ENCODE results near the gene TRUB1.
"Not testable (repeated sequence)": the region's sequence is repeated elsewhere in the genome, so short reads cannot be mapped to it uniquely, and the experiment has no call there.

The TRUB1 gene

DNA sequence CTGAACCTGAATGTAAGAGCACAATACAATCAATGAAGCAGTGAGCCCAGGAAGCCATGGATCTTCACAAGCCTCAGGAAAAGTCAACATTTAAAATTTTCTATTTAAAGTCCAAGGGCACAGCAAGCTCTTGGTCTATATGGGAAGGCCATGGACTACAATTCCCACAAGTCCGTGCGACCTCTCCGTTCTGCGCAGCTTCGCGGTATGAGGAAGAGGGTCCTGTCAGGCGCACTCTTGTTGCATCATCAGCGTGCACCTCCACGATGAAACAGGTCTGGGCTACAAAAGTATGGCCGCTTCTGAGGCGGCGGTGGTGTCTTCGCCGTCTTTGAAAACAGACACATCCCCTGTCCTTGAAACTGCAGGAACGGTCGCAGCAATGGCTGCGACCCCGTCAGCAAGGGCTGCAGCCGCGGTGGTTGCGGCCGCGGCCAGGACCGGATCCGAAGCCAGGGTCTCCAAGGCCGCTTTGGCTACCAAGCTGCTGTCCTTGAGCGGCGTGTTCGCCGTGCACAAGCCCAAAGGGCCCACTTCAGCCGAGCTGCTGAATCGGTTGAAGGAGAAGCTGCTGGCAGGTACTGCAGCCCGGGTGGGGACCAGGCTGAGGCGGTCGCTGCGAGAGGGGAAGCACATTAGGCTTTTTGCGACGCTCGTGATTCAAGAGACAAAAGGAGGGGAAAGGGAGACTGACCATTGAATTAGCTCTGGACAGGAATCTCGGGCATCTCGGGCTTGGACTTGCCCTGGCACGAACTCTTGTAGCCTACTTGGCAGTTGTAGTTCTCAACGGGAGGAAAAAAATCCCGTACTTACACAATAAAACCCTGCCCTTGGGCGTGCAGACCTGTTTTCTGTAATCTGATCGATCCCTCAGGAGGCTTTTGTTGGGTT, at the start of gene TRUB1:
Gene TRUB1, plus strand, starts transcription at position 234 of the 894 bp plus-strand sequence. Its CDS starts 59 bp downstream, at position 293.
- DNase-seq, result peak; percentile 90

DNA sequence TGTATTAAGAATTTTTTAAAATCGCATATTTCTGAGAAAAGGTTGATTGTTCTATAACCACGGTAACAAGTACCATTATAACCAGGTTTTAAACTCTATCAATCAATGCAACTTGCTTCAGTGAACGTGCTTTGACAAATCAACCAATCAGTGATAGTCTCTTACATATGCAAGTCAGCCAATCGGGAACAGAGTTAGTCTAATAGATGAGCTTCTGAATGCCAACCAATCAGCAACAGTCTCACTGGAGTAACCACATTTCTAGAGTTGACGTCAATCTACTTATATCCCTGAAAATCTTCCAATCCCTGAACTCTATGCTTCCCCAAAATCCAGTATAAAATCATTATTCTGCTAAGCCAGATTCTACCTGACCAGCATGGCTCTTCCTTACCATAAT, 44.7 kb upstream of the TRUB1 start:
- DNase-seq, result no peak

DNA sequence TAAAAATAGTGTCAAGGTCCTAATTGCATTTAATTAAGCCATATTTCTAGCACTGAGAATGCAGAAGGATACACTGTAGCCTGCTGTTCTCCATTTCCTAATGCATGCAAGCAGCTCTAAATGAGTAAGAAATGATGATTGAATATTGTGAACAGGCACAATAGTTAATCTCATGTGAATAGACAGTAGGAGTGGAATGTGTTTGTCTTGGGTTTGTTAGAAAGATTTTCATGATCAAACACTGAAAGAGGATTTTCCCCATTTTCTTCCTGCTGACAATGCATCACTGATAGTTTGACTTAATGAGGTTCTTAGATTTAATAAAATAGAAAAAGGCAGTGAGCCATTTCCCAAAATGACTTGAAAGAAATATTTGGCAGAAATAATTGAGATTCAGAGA, 43.1 kb upstream of the TRUB1 start:
- no peak for DNase-seq

DNA sequence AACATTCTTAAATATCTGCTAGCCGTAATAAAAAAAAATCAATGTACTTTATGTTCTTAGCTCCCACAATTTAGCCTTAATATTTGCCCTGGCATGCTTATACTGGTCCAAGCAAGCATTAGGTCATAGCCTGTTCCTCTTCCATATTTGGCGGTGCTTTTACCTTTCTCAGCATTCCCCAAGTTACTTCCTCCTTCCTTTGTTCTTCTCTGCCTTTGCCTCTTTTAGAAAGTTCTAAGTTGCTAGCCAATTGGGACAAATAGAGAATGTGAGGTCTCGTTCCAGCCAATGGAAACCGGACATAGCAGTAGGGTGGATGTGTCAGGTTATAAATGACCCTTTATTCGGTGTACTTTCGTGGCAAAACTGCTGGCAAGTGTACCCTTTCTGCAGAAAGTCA, 41.0 kb upstream of the TRUB1 start:
- DNase-seq, result not testable (repeated sequence)

DNA sequence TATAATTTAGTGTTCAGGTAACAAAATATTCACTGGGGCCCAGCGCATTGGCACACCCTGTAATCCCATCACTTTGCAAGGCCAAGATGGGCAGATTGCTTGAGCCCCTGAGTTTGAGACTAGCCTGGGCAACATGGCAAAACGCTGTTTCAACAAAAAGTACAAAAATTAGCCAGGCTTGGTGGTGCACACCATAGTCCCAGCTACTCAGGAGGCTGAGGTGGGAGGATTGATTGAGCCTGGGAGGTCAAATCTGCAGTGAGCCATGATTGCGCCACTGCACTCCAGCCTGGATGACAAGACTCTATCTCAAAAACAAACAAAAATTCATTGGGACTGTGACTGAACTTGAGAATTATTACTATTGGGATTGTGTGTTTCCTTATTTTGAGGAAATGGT, 40.4 kb upstream of the TRUB1 start:
- DNase-seq, result no peak

DNA sequence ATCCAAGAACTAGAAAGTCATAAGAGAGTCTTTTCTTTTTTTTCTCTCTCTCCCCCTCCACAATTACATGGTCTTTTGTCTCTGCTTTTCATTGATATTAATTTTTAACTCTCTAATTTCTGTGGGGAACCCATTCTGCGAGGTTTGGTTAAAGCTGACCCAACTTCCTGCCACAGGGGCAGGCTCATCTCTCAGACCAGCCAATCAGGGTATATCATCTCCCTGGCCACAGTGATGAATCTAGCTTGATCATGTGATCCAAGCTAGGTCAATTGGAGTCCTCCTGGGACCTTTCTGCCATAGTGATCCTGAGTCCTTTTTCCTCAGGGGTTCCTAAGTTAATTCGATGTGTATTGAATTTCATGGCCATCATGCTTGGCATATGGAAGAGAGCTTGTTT, 38.0 kb upstream of the TRUB1 start:
- DNase-seq, result no peak

DNA sequence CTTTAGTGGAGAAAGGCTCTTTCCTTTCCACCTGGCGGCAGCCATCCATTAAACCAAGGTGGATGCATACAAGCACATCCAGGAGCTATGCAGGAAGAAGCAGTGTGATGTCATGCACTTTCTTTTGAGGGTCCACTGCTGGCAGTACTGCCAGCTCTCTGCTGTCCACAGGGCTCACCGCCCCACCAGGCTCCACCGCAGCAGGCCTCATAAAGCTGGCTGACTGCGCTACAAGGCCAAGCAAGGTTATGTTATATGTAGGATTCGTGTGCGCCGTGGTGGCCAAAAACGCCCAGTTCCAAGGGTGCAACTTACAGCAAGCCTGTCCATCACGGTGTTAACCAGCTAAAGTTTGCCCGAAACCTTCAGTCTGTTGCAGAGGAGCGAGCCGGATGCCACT, 37.3 kb upstream of the TRUB1 start:
- DNase-seq, result no peak

DNA sequence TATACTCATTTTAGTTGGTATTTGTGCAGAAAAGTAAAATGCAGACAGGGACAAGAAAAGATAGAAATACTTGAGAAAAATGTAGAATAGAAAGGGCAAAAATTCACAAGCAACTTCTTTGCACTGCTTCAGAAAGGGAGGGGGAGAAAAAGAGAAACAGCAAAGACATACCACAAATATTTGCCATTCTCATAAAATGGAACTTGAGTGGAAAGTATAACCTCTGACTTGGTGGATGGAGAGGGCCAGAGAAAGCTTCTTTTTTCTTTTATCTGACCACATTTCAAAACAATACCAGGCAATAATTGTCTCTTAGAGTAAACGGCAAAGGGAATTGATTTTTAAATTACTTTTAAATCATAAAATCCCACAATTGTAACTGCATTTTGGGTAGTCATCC, 35.8 kb upstream of the TRUB1 start:
- no peak for DNase-seq

DNA sequence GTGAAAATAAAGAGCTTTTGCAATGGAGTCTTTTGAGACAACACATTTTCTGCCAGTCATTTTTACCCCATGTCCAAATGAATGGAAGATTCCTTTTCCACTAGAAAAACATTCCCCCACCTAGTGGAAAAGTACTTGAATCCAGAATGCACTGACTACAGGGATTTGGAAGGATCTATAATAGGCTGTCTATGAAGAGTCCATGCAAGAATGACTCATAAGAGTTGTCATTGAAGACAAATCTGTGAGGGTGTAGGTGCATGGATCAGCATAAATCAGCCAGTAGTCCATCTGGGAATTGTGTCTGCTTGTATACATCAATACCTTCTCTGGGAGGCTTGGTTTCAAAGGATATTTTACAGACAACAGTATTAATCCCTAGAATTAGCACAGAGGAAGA, 32.5 kb upstream of the TRUB1 start:
- no peak for DNase-seq

DNA sequence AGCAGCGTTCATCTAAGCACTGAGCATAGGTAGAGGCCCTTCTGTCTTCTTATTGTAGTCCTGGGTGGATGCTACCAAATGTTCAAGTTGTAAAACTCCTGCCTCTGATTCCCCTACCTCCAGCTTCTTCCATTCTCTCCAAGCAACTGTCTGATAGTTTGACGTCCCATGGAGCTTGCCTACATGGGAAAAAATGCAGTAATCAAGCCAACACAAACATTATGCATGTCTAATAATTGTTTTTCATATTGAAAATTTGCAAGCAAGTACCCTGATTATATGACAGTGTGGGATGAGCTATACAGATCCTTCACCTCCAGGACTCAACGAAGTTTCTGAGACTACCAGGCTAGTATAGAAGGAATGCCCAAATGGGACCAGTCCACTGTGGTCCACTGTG, 31.0 kb upstream of the TRUB1 start:
- no peak for DNase-seq

DNA sequence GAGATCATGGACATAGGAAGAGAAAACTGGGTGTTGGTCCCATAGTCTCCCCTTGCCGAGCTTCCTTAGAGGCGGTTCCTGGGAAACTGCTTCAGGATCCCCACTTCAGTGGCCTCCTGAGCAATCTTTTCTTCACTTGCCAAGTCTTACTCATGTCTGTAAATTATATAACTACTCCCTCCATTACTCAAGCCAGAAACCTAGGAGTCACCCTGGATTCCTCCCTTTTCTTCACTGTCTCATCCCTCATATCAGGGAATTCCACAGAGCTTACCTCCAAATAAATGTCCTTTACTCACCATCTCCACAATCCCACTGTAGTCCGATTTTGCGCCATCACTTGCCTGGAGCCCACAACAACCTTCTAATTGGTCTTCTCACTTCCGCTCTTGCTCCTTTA, 29.1 kb upstream of the TRUB1 start:
- no peak for DNase-seq

DNA sequence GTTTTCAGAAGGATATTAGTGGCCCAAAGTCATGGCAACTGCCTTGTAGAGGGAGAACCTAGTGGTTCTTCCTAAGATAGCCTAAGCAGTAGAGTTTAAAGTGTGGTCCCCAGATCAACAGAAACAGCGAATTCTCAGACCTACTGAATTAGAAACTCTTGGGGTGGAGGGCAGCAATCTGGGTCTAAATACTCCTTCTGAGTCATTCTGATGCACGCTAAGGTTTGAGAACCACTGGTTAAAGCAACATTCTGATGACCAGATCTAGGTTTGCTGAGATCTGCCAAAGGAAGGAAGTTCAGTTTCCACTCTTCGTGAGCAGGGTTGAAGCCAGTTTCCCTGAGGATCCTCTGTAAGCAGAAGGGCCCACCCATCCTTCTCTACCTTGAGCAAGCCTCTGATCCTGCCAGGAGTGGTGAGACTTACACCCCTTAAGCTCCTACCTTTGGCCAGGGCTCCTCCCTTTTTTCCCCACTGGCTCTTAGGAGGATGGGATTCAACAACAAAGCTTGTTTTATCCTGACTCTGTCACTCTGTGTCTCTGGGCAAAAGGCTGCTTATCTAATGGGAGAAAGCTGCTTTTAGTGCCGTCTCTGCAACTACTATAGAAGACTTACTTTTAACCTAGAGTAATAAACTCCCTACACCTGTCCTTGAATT, 26.8 kb upstream of the TRUB1 start:
- no peak for DNase-seq

DNA sequence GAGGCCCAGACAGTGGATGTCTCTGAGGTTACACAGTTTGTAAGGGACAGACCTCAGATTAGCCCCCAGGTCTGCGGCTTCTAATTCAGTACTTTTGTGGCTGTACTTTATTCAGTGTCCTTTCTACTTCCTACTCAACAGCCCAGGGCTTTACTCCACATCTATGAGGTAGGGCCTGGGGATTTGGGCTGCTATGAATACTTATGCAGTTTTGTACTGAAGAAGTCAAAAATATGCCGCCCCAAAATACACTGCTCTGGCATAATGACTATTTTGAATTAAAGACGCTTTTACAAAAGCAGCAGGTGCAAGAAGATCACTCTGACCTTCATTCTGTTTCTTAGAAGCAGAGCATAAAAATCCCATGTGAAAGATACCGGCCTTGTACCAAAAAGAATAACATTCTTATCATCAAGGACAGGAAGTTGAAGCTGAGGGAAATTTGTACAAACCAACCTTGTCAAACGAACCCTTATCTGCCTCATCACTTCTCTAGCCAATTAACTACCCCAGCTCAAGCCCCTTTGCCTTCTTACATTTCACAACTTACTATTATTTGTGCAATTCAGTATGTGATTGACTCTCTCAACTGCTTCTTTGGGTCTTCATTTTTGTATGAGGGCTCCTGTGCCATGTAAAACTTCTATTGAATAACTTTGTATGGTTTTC, 26.1 kb upstream of the TRUB1 start:
- no peak for DNase-seq

DNA sequence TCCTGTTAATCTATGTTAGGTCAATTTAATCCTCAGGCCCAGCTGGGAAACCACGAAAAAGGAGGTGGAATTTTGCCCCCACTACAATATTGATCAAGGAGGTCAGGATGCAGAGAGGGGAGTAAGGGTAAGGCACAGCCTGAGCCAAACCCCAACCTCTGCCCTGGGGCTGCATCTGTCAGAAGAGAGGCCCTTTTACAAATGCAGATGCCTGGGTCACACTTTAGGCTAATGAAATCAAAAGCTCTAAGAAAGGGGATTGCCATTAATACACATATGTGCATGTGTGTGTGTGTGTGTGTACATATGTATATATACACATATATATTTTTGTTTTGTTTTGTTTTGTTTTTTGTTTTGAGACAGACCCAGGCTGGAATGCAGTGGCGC, 25.5 kb upstream of the TRUB1 start:
- DNase-seq, result no peak

DNA sequence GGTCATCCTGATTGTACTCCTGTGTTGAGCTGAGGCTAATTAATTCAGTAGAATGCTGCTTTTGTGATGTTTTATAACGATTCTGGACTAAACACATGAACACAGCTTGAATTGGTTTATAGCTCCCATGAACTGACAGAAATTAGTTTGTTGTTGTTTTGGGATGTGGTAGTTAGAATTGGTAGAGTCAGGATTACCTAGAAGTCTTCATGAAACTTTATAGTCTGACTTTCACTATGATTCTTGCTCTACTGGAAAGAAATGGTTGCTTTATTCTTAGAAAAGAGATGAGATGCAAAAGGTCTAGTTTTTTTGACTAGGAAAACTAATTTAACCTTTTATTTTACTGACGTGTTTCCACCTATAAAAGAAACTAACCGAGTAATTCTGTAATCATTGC, 23.4 kb upstream of the TRUB1 start:
- no peak for DNase-seq

DNA sequence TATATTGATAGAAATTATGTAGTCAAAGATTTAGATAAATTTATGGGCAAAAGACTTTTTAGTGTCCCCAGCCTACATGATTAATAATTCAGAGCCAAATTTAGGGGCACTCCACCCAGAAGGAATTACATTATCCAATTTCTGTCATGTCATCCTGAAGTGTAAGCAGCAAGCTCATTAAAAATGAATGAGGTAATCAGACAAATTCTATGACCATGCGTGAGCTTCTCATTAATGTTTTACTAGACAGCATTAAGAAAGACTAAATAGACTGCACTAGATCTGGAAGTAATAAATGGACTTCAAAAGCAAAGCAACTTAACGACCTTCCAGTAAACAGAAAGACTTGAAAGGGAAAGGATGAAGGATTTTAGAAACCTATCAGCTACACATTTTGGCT, 22.7 kb upstream of the TRUB1 start:
- DNase-seq, result no peak

DNA sequence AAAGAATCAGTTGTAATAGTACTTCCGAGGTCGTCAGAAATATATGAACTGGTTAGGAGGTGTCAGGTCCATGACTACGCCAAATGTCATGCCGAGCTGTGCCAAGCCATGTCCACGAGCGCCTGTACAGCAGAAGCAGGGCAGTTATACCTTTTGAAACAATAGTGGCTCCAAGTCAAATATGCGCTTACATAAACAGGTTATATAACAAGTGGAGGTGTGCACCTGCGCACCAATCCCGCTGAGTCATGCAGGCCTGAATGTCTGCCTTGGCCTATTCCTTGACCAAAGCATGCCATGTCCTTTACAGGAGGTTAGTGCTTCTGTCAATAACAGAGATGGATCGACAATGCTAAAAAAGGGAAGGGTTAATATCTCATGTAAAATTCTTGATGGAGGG, 21.3 kb upstream of the TRUB1 start:
- DNase-seq, result no peak

DNA sequence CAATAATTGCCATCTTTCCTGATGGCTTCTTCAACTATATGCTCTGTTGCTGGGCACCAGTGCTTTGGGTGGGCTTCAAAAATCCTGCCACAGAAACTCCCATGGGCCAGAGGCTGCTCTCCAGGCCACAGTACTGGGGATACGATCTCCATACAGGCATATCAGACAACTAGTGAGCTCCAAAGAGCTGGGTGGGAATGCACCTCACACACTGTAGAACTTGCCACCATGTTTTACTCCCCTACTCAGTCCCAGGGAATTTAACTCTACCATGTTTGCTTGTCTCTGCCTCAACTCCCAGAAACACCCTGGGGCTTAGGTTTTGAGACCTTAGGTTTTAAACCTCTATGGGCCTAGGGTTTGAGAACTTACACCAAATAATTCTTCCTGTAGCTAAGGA, 20.5 kb upstream of the TRUB1 start:
- no peak for DNase-seq

DNA sequence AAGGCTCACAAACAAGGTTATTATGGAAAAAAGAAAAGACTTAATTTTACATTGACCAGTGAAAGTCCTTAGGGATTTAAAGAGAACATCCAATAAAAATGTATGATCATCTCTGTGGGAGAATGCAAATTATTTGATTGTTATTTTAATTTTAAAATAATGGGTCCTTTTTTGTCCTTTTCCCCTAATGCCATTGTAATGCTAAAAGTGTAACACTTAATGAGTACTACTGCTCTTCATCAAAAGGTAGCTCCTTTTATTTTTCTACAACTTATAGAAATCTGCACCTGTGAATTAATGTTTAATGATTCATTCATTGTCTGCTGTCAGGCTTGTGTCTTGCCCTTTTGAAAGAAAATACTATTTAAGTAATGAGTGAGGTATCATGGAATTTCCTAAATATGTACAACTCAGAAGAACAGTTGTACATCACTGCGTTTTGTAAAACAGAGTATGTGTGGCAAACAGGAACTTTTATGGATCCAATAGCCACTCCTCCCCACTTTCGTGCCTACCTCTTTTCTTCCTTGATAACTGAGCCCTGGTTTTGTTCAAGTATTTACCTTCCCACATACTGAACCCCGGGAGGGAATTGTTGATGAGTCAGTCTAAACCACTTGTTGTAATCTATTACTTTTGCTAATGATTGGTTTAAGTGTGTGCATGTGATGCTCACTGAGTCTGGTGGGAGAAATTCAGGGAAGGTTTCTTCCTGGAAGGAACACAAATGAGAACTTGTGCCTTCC, 19.9 kb upstream of the TRUB1 start:
- DNase-seq, result no peak

DNA sequence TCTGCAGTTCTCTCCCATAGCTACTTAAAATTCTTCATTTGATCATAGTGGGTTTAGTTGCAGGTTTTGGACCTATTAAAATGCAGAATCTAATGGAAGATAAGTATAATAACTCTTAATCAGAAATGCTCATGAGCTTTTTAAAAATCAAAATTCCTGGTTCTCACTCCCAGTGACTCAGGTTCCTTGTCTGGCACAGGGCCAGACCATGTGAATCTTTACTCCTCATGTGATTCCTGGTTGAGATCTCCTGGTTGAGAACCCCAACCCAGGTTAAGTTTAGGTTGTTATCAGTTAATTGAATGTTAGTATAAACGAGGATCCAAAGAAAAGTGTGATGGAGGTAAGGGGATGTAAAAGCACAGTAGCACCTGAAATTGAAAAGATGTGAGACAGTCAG, 17.5 kb upstream of the TRUB1 start:
- no peak for DNase-seq

DNA sequence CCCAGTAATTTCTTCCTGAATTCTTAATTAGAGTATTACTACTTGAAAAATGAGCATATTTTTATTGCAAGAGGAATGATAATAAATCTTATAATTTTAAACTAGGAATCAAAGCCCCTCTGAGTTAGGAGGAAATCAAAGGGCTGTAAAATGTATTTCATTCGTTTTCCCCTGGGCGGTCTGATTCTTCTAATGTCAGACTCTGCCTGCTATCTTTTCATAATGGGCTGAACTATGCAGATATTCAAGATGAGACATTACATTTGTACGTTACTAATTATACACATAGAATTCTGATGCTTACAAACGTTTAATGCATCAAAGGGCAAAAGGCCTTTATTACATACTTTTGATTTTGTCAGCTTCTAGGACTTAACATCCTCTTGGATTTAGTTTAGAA, 16.0 kb upstream of the TRUB1 start:
- DNase-seq, result no peak

DNA sequence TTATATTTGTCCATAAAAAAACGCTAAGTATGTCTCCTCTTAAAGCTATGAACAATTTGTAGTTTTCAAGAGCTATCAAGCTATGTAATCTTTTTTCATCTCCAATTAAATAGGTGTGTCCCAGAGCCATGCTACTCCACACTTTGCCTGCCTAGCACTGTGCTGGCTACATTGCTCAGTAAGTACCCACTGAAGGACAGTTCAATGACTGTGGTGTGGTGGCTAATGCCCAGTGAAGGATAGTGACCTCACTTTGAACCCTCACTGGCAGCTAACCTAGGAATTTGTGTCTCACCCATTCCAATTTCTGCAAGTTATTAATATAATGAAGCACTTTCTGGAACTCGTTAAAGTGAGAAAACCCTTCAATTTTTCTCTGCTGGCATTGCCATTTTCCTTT, 14.4 kb upstream of the TRUB1 start:
- DNase-seq, result no peak
